Medulla oblongata (tissue), 1 donor: ENCODE measurements around the gene PLCB3.

ENCODE experiments used
- DNase-seq: peaks from one replicate; pipeline ENCODE4 v3.0.0-alpha.2; 2015; ENCODE audit errors: extremely low spot score

Gene PLCB3

DNA sequence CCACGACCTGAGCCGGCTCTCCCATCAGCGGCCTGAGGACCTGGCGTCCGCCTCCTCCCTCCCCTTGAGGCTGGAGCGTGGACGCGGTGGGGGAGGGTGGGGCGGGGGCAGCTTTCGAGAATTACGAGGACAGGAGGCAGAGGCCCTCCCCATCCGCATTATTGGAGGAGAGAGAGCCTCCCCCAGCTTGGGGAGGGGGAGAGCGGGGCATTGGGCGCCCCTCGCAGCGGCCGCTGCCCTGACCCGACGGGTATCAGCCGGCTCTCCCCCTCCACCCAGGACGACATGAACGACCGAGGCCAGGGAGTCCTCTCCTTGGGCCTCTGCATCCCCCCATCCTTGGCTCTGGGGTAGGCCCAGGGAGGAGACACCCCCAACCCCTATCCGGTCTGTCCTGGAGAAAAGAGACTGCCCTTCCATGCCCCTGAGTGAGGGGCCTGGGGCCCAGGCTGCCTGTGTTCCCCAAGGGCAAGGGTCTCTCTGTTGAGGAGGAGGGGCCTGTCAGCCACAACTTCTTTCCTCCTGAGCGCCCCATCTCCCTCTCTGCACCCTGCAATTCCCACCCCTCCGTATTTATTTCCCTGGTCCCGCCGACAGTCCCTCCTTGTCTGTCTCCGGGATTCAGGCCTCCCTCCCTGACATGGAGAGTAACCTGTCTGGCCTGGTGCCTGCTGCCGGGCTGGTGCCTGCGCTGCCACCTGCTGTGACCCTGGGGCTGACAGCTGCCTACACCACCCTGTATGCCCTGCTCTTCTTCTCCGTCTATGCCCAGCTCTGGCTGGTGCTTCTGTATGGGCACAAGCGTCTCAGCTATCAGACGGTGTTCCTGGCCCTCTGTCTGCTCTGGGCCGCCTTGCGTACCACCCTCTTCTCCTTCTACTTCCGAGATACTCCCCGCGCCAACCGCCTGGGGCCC, 34.8 kb downstream of the PLCB3 start:
- DNase-seq, result no peak

DNA sequence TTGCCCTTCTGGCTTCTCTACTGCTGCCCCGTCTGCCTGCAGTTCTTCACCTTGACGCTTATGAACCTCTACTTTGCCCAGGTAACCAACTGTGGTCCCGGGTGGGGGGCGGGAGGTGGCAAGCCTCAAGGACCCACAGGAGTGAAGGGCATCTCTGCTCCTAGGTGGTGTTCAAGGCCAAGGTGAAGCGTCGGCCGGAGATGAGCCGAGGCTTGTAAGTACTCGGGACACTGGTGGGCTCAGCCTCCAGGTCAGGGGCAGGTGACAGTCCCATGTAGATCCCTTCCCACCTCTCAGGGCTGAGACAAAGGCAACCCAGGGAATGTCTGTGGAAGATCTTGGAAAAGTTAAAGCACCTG, 35.5 kb downstream of the PLCB3 start:
- DNase-seq, result no peak

DNA sequence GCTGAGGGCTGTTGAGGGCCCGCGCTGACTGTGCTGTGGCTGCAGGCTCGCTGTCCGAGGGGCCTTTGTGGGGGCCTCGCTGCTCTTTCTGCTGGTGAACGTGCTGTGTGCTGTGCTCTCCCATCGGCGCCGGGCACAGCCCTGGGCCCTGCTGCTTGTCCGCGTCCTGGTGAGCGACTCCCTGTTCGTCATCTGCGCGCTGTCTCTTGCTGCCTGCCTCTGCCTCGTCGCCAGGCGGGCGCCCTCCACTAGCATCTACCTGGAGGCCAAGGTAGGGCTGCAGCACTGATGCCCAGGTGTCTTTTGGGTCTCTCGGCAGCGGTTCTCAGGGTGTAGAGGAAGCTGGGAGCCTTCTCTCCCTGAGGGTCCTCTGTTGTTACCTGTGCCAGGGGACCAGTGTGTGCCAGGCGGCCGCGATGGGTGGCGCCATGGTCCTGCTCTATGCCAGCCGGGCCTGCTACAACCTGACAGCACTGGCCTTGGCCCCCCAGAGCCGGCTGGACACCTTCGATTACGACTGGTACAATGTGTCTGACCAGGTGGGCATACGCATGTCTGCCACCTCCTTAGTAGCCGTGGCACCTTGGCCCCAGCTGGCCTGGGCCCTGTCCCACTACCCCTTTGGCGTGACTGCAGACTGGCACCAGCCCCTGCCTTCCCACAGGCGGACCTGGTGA, 36.5 kb downstream of the PLCB3 start:
- DNase-seq, result no peak

DNA sequence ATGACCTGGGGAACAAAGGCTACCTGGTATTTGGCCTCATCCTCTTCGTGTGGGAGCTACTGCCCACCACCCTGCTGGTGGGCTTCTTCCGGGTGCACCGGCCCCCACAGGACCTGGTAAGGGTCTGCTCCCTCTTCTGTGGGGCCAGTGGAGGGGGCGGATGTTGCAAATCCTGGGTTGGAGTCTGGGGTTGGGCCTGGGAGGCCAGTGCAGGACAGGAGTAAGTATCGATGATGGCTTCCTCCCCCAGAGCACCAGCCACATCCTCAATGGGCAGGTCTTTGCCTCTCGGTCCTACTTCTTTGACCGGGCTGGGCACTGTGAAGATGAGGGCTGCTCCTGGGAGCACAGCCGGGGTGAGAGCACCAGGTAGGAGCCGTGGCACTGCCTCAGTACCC, 37.0 kb downstream of the PLCB3 start:
- DNase-seq, result no peak

DNA sequence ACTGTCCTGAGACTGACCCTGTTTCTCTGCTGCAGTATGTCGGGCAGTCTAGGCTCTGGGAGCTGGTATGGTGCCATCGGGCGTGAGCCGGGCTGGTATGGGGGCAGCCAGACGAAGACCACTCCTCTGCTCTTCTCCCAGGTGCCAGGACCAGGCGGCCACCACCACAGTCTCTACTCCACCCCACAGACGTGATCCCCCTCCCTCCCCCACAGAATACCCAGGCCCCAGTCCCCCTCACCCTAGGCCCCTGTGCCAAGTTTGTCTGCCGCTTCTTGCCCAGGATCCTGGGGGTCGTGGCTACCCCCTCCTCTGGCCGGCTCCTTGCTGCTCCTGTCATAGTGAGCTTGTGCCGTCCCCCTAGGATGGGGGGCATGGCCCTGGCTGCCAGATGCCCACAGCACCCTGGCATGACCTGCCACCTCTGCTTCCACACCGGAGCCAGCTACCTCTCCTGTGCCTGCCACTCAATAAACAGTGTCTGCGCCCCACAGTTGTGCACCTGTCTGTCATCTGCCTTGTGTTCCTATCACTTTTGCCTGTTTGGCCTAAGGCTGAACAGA, 37.8 kb downstream of the PLCB3 start:
- DNase-seq, result no peak

GRCh38 chr11:64290352-64291261, 39.3 kb downstream of the PLCB3 start:
- DNase-seq, result peak; percentile 23

DNA sequence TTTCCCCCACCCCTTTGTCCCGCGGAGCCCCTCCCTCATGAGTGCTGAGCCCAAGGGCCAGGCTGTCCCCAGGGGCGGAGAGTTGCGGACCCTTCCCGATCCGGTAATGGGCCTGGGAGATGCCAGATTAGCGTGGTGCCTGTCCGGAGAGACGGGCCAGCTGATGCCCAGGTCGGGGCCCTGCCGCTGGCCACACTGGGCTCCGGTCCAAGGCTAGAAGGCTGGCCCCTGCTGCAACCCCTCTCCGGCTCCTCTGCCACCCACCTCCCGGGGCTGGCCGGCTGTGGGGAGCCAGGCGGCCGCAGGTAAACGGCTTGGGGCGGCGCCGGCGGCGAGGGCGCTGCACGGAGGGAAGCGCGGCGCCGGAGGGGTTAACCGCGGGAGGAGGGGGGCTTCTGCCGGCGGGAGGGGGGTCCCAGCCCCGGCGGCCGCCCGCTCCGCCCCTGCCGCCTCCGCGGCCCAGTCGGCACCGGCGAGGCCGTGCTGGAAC, 40.0 kb downstream of the PLCB3 start, which contains the start of gene KCNK4:
TSS of gene KCNK4 (plus strand) at position 41 of the 490 bp plus-strand sequence. CDS start 1,717 bp downstream, outside the sequence.
- DNase-seq, result no peak

GRCh38 chr11:64291752-64292459, 40.6 kb downstream of the PLCB3 start:
- no peak for DNase-seq

DNA sequence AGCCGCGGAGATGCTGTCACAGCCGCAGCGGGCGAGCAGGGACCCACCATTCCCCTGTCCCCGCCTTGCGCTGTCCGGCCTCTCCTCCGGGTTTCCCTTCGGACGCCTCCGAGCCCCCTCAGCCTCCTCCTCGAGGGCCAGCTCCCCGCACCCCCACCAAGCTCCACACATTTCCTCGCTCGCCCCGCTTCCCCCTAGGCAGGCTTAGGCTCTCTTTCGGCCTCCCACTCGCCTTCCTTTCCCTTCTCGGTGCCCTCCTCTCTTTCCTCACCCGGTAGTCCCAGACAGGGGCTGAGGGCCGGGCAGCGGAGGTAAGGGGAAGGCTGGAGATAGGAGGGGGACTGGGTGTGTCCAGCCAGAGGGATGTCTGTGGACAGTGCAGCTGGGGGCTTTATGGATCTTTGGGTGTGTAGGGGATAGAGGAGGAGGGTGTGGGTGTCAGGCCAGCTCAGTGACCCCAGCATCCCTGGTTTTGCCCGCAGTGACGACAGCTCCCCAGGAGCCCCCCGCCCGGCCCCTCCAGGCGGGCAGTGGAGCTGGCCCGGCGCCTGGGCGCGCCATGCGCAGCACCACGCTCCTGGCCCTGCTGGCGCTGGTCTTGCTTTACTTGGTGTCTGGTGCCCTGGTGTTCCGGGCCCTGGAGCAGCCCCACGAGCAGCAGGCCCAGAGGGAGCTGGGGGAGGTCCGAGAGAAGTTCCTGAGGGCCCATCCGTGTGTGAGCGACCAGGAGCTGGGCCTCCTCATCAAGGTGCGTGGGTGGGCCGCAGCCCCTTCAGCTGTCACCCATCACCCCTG, 41.3 kb downstream of the PLCB3 start:
- DNase-seq, result no peak

- DNase-seq, result no peak
These were observed 43.4 kb downstream of the PLCB3 start for GRCh38 chr11:64294774-64295173.

DNA sequence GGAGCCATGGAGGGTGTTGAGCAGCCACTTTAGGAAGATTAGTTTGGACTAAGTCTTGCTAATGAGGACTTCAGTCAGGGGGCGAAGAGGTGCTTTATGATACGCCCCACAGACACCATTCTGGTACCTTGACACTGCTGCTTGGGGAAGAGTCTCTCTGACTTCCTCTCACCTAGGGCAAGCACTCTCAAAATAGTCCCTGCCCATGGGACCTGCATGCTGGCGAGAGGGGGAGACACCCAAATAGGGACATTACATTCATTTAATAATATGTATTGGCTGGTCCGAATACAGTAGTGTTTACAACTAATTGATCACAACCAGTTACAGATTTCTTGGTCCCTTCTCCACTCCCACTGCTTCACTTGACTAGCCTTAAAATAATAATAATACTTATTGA, 44.4 kb downstream of the PLCB3 start:
- no peak for DNase-seq

GRCh38 chr11:64296236-64296635, 44.9 kb downstream of the PLCB3 start:
- DNase-seq, result no peak

DNA sequence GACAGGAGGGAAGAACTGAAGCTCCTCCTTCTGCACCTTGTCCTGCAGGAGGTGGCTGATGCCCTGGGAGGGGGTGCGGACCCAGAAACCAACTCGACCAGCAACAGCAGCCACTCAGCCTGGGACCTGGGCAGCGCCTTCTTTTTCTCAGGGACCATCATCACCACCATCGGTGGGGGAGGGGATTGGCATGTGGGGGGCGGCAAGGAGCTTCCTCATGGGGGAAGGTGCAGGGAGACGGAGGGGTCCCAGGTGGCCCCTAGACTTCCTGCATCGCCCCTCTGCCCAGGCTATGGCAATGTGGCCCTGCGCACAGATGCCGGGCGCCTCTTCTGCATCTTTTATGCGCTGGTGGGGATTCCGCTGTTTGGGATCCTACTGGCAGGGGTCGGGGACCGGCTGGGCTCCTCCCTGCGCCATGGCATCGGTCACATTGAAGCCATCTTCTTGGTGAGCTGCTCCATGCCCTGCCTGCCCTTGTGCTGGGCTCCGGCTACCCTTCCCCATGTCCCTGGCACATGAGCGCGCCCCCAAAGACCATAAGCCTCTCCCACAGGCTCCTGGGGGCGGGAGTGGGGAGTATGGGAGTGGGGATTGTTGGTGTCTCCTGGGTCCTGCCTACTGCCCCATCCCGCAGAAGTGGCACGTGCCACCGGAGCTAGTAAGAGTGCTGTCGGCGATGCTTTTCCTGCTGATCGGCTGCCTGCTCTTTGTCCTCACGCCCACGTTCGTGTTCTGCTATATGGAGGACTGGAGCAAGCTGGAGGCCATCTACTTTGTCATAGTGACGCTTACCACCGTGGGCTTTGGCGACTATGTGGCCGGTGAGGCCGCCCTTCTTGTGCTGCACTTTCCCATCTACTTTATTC, 45.7 kb downstream of the PLCB3 start:
- no peak for DNase-seq

DNA sequence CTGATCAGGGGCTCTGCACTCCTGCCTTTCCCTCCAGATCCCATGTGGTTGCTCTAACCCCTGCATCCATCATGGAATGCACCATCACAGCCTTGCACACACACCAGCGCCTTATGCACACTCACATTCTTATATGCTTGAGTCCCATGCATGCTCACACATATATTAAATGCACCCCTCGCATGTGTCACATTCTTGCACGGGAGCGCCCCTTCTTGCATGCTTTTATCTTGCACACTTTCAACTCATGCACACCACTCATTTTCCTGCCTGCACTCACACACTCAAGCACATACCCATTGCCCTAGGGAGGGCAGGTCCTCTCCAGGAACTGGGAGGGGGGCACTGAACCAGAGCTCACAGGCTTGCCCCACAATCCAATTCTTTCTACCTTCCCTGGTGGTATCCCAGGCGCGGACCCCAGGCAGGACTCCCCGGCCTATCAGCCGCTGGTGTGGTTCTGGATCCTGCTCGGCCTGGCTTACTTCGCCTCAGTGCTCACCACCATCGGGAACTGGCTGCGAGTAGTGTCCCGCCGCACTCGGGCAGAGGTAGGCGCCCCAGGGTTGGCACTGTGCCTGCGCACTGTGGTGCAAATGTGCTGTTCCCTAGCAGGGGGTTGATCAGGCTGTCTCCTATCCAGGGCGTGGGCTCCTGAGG, 46.5 kb downstream of the PLCB3 start:
- DNase-seq, result no peak

DNA sequence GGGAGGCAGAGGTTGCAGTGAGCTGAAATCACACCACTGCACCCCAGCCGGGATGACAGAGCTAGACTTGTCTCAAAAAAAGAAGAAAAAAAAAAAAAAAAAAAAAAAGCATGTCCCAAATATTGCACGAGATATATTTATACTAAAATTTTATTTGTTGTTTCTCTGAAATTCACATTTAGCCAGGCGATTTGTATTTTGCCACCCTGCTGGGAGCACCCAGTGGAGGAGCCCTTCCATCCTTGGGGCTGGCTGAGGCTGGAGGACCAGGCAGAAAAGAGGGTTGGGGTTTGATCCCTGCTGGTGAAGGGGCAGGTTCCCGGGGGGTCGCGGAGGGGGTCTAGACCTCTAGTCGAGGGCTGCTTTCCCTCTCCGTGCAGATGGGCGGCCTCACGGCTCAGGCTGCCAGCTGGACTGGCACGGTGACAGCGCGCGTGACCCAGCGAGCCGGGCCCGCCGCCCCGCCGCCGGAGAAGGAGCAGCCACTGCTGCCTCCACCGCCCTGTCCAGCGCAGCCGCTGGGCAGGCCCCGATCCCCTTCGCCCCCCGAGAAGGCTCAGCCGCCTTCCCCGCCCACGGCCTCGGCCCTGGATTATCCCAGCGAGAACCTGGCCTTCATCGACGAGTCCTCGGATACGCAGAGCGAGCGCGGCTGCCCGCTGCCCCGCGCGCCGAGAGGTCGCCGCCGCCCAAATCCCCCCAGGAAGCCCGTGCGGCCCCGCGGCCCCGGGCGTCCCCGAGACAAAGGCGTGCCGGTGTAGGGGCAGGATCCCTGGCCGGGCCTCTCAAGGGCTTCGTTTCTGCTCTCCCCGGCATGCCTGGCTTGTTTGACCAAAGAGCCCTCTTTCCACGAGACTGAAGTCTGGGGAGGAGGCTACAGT, 47.9 kb downstream of the PLCB3 start:
- DNase-seq, result peak; percentile 73

DNA sequence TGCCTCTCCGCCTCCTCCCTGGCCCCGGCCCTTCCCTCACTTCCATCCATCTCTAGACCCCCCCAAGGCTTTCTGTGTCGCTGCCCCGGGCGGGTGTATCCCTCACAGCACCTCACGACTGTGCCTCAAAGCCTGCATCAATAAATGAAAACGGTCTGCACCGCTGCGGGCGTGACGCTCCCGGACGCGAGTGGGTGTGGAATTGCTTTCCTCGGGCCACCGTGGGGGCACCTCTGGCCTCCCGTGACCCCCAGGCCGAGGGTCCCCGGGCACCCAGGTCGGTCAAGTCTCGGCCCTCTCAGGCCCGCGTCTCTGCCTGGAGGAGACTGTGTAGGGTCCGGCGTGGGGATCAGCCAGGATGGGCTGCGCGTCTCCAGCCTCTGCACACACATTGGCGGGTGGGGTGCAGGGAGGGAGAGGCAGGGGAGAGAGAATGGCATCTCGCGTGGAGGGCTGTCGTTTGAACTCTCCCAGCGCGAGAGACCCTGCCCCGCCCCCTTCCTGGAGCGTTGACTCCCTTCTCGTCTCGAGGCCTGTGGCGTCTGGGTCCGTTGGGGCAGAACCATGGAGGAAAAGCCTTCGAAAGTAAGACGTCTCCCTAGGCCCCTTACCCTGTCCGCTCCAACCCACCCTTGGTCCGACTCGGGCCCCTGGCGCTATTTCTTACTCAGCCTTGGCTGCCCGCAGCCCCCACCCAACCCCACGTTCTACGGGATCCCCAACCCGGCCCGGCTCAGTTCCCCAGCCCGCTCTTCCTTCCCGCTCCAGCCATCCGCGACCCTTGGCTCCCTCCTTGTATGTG, 48.7 kb downstream of the PLCB3 start, which contains the start of gene CATSPERZ:
TSS of gene CATSPERZ (plus strand) at position 512 of the 802 bp plus-strand sequence. CDS start at position 565, 53 bp downstream.
- DNase-seq, result no peak
